RWPE2 (cell line): Measurements from ENCODE around the gene ZNF879.

Experiments used
- ATAC-seq: fragments of 200-7000 bp; cut with Tn5 transposase; 3 replicates; pipeline ENCODE4 v1.9.1; 2021; ENCODE audit warnings: low read depth
- DNase-seq: peaks from one replicate; pipeline ENCODE4 v3.0.0-alpha.2; 2020; ENCODE audit warnings: low spot score
- H3K27ac ChIP-seq: fragments of 450-650 bp; 2 replicates; pipeline ENCODE4 v1.5.1; 2017; ENCODE audit warnings: mild to moderate bottlenecking; ENCODE audit not compliant: poor library complexity, severe bottlenecking
- H3K27me3 ChIP-seq: fragments of 250-450 bp; sonication (Bioruptor Pico); 2 replicates; pipeline ENCODE4 v1.5.1; 2021; ENCODE audit warnings: mild to moderate bottlenecking, moderate library complexity; ENCODE audit not compliant: insufficient read depth, poor library complexity, severe bottlenecking
- H3K36me3 ChIP-seq: fragments of 250-450 bp; sonication (Bioruptor Pico); 2 replicates; pipeline ENCODE4 v1.5.1; 2020; ENCODE audit warnings: low read depth, mild to moderate bottlenecking, moderate library complexity
- H3K4me1 ChIP-seq: fragments of 250-450 bp; sonication (Bioruptor Pico); 2 replicates; pipeline ENCODE4 v1.5.1; 2021; ENCODE audit warnings: mild to moderate bottlenecking, moderate library complexity; ENCODE audit not compliant: insufficient read depth, poor library complexity, severe bottlenecking
- H3K4me3 ChIP-seq: fragments of 250-450 bp; sonication (Bioruptor Pico); 2 replicates; pipeline ENCODE4 v1.5.1; 2021; ENCODE audit warnings: mild to moderate bottlenecking, moderate library complexity; ENCODE audit not compliant: severe bottlenecking
- H3K9me3 ChIP-seq: fragments of 250-450 bp; sonication (Bioruptor Pico); 2 replicates; pipeline ENCODE4 v1.5.1; 2021; ENCODE audit warnings: mild to moderate bottlenecking, moderate library complexity; ENCODE audit not compliant: severe bottlenecking
- CTCF ChIP-seq: fragments of 450-650 bp; IDR thresholded peaks from one replicate; pipeline ENCODE4 v1.5.1; 2017; ENCODE audit warnings: mild to moderate bottlenecking, moderate library complexity; ENCODE audit not compliant: poor library complexity, severe bottlenecking

ZNF879 gene

GRCh38 chr5:179051784-179052183 is 28.2 kb downstream of the ZNF879 start:
- TF ChIP-seq CTCF, result no peak
- H3K36me3 ChIP-seq, result no peaks in the 10 kb centered on the region
- ATAC-seq (no peak), DNase-seq (no peak)
- H3K9me3 ChIP-seq, result peaks cover 4% of the 10 kb centered on the region
- no peak overlapping the region for H3K4me3 ChIP-seq
- no peaks in the 10 kb centered on the region for H3K4me1 ChIP-seq
- no peaks in the 10 kb centered on the region for H3K27me3 ChIP-seq
- H3K27ac ChIP-seq, result no peak overlapping the region

GRCh38 chr5:179054036-179054785 is 30.6 kb downstream of the ZNF879 start:
- TF ChIP-seq CTCF, result no peak
- no peak overlapping the region for H3K4me3 ChIP-seq
- no peaks in the 10 kb centered on the region for H3K4me1 ChIP-seq
- H3K27me3 ChIP-seq, result no peaks in the 10 kb centered on the region
- no peak overlapping the region for H3K27ac ChIP-seq
- ATAC-seq (no peak), DNase-seq (no peak)
- peaks cover 3% of the 10 kb centered on the region for H3K9me3 ChIP-seq
- H3K36me3 ChIP-seq, result no peaks in the 10 kb centered on the region

- Histone ChIP-seq H3K27ac (no peak overlapping the region), H3K4me1 (no peaks in the 10 kb centered on the region), H3K27me3 (no peaks in the 10 kb centered on the region), H3K9me3 (no peaks in the 10 kb centered on the region), H3K36me3 (no peaks in the 10 kb centered on the region), H3K4me3 (no peak overlapping the region)
- no peak for TF ChIP-seq CTCF
- DNase-seq (no peak), ATAC-seq (no peak)
Observed at GRCh38 chr5:179054876-179055275, 31.3 kb downstream of the ZNF879 start.

- no peaks in the 10 kb centered on the region for H3K4me1 ChIP-seq
- H3K27ac ChIP-seq, result no peak overlapping the region
- ATAC-seq (no peak), DNase-seq (no peak)
- no peaks in the 10 kb centered on the region for H3K9me3 ChIP-seq
- no peak for TF ChIP-seq CTCF
- no peak overlapping the region for H3K4me3 ChIP-seq
- H3K36me3 ChIP-seq, result no peaks in the 10 kb centered on the region
- no peaks in the 10 kb centered on the region for H3K27me3 ChIP-seq
Observed at GRCh38 chr5:179055436-179055835, 31.8 kb downstream of the ZNF879 start.

- Histone ChIP-seq H3K36me3 (no peaks in the 10 kb centered on the region), H3K9me3 (no peaks in the 10 kb centered on the region), H3K4me3 (no peak overlapping the region), H3K27me3 (no peaks in the 10 kb centered on the region), H3K27ac (no peak overlapping the region), H3K4me1 (no peaks in the 10 kb centered on the region)
- no peak for TF ChIP-seq CTCF
- DNase-seq, result no peak
- ATAC-seq, result no peak
Observed at GRCh38 chr5:179055841-179056240, 32.2 kb downstream of the ZNF879 start.
